ENCODE data around the gene KDM1A. TPM values are rescaled to one million over a fixed set of nuclear protein-coding genes. Genes with fewer than 3 reads are reported as not detected.

The KDM1A gene
- total RNA-seq, 1 experiment from 2014 or later, result 116 TPM

DNA sequence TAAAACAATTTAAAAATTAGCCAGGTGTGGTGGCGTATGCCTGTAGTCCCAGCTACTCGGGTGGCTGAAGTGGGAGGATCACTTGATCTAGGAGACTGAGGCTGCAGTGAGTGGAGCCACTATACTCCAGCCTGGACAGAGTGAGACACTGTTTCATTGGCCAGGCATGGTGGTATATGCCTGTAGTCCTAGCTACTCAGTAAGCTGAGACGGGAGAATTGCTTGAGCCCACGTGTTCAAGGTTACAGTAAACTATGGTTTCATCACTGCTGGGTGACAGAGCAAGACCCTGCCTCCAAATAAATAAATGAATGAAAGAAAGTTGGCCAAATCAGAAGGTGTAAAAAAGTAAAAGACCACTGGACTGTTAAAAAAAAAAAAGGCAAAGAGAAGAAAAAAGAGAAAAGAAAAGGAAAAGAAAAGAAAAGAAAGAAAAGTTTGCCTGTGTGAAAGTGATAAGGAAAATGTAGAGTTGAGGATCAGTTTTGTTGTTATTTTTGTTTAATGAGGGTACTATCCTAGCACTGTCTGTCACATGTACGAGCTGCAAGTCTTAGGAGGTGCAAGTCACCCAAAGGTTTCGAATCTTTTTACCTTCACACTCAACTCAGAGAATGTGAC is 97.1 kb downstream of the KDM1A start:
- Histone ChIP-seq H3K27me3 (replicated peaks) (no peaks in the 10 kb centered on the region), H3K4me1 (replicated peaks) (peaks cover 60% of the 10 kb centered on the region), H3K36me3 (peaks cover 11% of the 10 kb centered on the region; the same call in 1 of the 2 replicates), H3K4me3 (no peak overlapping the region), H3K9me3 (replicated peaks) (no peaks in the 10 kb centered on the region), H3K27ac (no peak overlapping the region)
- no peak for DNase-seq (ENCODE audit: low read depth in 1 of 2, low spot score in 2 of 2)

DNA sequence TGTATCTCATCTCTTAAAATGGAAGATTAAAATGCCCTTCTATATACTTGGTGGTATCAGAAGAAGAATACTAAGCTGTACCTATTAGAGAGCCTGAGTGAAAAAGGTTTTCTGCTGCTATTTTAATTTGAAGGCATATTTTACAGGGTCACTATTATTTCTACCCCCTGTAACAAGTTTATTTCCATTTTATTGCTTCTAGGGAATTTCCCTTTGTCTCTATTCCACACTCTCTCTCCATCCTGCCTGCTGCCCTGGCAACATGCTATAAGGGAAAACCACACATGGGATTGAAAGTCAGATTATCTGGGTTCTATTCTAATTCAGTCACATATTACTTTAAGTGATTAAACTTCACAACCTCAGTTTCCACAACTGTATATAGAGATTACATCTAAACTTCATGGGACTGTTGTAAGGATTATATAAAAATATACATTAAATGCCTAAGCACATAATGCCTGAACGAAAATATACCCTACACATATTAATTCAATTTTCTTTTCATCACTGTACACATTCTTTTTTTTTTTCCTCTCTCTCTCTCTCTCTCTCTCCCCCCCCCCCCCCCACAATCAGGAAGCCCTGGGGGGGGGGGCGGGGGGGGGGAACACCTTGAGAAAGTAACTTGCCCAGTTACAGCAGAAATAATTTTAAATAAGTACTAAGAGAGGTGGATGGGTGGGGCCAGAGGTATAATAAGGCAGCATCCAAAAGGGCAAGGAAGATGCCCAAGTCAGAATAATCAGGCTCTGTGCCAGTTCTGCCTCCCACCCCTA is 97.8 kb downstream of the KDM1A start:
- no peak overlapping the region for H3K27ac ChIP-seq
- H3K9me3 ChIP-seq (replicated peaks), result no peaks in the 10 kb centered on the region
- peaks cover 10% of the 10 kb centered on the region; the same call in 1 of the 2 replicates for H3K36me3 ChIP-seq
- no peak overlapping the region for H3K4me3 ChIP-seq
- no peak for DNase-seq (ENCODE audit: low read depth in 1 of 2, low spot score in 2 of 2)
- no peaks in the 10 kb centered on the region for H3K27me3 ChIP-seq (replicated peaks)
- H3K4me1 ChIP-seq (replicated peaks), result peaks cover 57% of the 10 kb centered on the region

DNA sequence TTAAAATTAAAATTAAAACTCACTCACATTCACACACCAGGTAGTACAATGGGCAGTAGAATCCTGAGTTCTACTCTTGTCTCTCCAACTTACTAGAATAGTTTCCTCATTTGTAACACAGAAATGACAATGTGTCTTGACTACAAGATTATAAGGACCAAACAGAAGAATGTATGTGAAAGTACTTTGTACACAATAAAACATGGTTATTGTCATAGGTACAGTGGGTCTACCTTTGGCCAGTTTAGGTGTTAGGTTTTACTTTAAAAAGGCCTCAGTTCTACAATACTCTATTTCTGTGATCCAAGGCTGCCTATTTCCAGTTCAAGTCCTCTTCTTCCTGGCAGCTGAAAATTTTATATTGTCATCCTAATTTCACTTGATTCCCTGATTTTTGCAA is 99.1 kb downstream of the KDM1A start:
- peaks cover 53% of the 10 kb centered on the region for H3K4me1 ChIP-seq (replicated peaks)
- H3K36me3 ChIP-seq, result 0 out of 2 replicates have a peak, but pooled peaks cover 3% of the 10 kb centered on the region
- DNase-seq (ENCODE audit: low read depth in 1 of 2, low spot score in 2 of 2), result no peak

DNA sequence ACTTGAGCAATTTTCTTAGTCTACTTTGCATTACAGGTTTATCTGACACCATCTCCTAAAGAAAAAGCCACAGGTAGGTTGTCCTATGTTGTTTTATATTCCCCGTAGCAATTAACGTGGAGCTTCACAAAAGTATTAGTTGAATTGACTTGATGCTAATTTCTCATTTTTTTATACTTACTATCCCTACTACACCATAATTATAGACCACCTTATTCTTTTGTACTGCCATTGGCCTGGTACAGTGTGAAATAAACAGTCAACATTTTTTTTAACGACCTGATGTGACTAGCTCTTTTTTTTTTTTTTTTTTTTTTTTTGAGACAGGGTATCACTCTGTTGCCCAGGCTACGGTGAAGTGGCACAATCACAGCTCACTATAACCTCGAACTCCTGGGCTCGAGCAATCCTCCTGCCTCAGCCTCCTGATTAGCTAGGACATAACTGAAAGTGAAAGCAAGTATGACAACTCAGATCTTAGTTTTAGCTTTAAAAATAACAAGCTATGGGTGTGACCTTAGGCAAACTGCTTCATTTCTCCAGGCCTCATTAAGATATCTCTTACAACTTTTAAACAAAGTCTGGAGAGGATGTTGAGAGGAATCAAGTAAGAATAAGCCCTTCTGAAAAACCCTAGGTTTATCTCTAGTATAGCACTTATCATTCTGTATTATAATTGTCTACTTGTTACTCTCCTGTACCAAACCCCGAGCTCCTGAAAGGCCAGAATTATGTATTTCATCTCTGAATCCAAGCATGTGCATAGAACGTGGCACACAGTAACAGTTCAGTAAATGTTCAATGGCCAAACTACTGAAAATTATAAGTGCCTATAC is 99.9 kb downstream of the KDM1A start:
- DNase-seq (ENCODE audit: low read depth in 1 of 2, low spot score in 2 of 2), result no peak
- peaks cover 53% of the 10 kb centered on the region for H3K4me1 ChIP-seq (replicated peaks)
- H3K27ac ChIP-seq, result no peak overlapping the region
- no peaks in the 10 kb centered on the region for H3K9me3 ChIP-seq (replicated peaks)
- H3K4me3 ChIP-seq, result no peak overlapping the region
- no peaks in the 10 kb centered on the region for H3K27me3 ChIP-seq (replicated peaks)
- 0 out of 2 replicates have a peak, but pooled peaks cover 3% of the 10 kb centered on the region for H3K36me3 ChIP-seq

More for the DNA sequence above, 99.1 kb downstream of the KDM1A start:
- no peaks in the 10 kb centered on the region for H3K27me3 ChIP-seq (replicated peaks)
- no peaks in the 10 kb centered on the region for H3K9me3 ChIP-seq (replicated peaks)
- H3K27ac ChIP-seq, result no peak overlapping the region
- no peak overlapping the region for H3K4me3 ChIP-seq

DNA sequence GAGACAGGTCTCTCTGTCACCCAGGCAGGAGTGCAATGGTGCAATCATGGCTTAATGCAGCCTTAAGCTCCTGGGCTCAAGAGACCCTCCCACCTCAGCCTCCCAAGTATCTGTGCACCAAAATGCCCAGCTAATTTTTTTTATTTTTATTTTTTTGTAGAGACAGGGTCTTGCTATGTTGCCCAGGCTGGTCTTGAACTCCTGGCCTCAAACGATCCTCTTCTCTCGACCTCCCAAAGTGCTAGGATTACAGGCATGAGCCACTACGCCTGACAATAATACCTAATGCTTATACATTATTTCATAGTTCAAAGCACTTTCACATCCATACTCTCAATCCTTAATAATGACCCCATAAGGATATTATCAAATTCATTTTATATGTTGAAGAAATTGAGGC is 101.1 kb downstream of the KDM1A start:
- 0 out of 2 replicates have a peak, but pooled peaks cover 3% of the 10 kb centered on the region for H3K36me3 ChIP-seq
- peaks cover 47% of the 10 kb centered on the region for H3K4me1 ChIP-seq (replicated peaks)
- H3K27me3 ChIP-seq (replicated peaks), result no peaks in the 10 kb centered on the region
- H3K4me3 ChIP-seq, result no peak overlapping the region
- H3K9me3 ChIP-seq (replicated peaks), result no peaks in the 10 kb centered on the region
- no peak overlapping the region for H3K27ac ChIP-seq
- no peak for DNase-seq (ENCODE audit: low read depth in 1 of 2, low spot score in 2 of 2)

GRCh38 chr1:23122023-23122748 is 102.9 kb downstream of the KDM1A start:
- Histone ChIP-seq H3K9me3 (replicated peaks) (no peaks in the 10 kb centered on the region), H3K27me3 (replicated peaks) (no peaks in the 10 kb centered on the region), H3K4me3 (no peak overlapping the region), H3K27ac (no peak overlapping the region), H3K4me1 (replicated peaks) (peaks cover 47% of the 10 kb centered on the region), H3K36me3 (0 out of 2 replicates have a peak, but pooled peaks cover 3% of the 10 kb centered on the region)
- no peak for DNase-seq (ENCODE audit: low read depth in 1 of 2, low spot score in 2 of 2)

- no peak overlapping the region for H3K27ac ChIP-seq
- H3K9me3 ChIP-seq (replicated peaks), result no peaks in the 10 kb centered on the region
- H3K4me1 ChIP-seq (replicated peaks), result peaks cover 48% of the 10 kb centered on the region
- no peaks in the 10 kb centered on the region for H3K27me3 ChIP-seq (replicated peaks)
- 0 out of 2 replicates have a peak, but pooled peaks cover 3% of the 10 kb centered on the region for H3K36me3 ChIP-seq
- DNase-seq (ENCODE audit: low read depth in 1 of 2, low spot score in 2 of 2), result no peak
- no peak overlapping the region for H3K4me3 ChIP-seq
Measured at GRCh38 chr1:23122796-23123195, 103.5 kb downstream of the KDM1A start.

- Histone ChIP-seq H3K36me3 (no peaks in the 10 kb centered on the region), H3K27ac (no peak overlapping the region), H3K9me3 (replicated peaks) (no peaks in the 10 kb centered on the region), H3K4me1 (replicated peaks) (peaks cover 46% of the 10 kb centered on the region), H3K27me3 (replicated peaks) (no peaks in the 10 kb centered on the region), H3K4me3 (no peak overlapping the region)
- DNase-seq (ENCODE audit: low read depth in 1 of 2, low spot score in 2 of 2), result no peak
Measured at GRCh38 chr1:23123528-23123927, 104.3 kb downstream of the KDM1A start.

DNA sequence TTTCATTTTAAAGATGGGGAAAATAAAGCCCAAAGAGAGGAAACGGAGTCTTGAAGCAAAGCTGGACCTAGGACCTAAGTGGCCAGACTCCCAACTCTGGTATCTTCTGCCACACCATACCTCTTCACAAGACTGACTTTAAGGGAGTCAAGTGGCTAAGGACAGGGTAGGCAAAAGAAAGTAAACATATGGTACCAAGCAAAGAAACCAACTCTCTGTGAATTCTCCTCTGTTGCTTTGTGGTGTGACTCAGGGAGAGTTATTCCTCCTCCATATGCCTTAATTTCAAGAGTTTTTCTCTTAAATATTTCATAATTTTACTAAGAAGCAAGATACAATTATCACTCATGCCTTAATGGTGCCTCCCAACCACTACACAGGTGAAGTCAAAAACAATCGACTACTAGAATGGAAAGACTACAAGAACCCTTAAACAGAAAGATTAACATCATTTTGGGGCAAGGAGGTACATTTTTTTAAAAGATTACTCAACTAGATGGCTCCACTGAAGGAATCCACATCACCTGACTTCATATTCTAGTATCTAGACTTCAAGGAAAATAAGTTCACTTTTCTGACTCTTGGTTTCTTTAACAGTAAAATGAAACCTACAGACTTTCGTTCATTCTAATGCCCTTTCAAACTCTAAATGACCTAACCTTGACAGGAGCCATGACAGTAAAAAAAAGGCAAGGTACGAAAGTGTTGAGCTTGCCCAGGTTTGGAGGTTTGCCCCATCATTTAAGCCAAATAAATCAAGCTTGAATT is 105.2 kb downstream of the KDM1A start:
- no peak overlapping the region for H3K27ac ChIP-seq
- no peak overlapping the region for H3K4me3 ChIP-seq
- no peak for DNase-seq (ENCODE audit: low read depth in 1 of 2, low spot score in 2 of 2)
- peaks cover 6% of the 10 kb centered on the region for H3K36me3 ChIP-seq
- no peaks in the 10 kb centered on the region for H3K9me3 ChIP-seq (replicated peaks)
- no peaks in the 10 kb centered on the region for H3K27me3 ChIP-seq (replicated peaks)
- H3K4me1 ChIP-seq (replicated peaks), result peaks cover 38% of the 10 kb centered on the region

- Histone ChIP-seq H3K36me3 (peaks cover 6% of the 10 kb centered on the region), H3K27me3 (replicated peaks) (no peaks in the 10 kb centered on the region), H3K27ac (no peak overlapping the region), H3K4me3 (no peak overlapping the region), H3K4me1 (replicated peaks) (peaks cover 41% of the 10 kb centered on the region), H3K9me3 (replicated peaks) (no peaks in the 10 kb centered on the region)
- DNase-seq (ENCODE audit: low read depth in 1 of 2, low spot score in 2 of 2), result no peak
Measured at GRCh38 chr1:23125489-23125888, 106.2 kb downstream of the KDM1A start.

DNA sequence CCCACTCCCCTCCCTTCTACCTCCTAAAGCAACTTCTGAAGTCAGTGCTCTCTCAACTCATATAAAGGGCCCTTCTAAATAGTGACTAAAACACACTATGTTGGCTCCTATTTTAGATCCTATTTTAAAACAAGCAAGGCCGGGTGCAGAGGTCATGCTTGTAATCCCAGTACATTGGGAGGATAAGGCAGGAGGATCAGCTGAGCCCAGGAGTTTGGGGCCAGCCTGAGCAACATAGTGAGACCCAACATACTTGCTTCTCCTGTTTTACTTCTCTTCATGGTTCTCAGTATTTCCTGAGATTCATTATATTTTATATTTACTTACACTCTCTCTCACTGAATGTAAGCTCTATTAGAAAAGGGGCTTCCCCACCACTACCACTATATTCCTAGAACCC is 106.9 kb downstream of the KDM1A start:
- peaks cover 45% of the 10 kb centered on the region for H3K4me1 ChIP-seq (replicated peaks)
- no peak overlapping the region for H3K4me3 ChIP-seq
- no peaks in the 10 kb centered on the region for H3K27me3 ChIP-seq (replicated peaks)
- H3K36me3 ChIP-seq, result peaks cover 6% of the 10 kb centered on the region
- no peaks in the 10 kb centered on the region for H3K9me3 ChIP-seq (replicated peaks)
- no peak for DNase-seq (ENCODE audit: low read depth in 1 of 2, low spot score in 2 of 2)
- no peak overlapping the region for H3K27ac ChIP-seq

DNA sequence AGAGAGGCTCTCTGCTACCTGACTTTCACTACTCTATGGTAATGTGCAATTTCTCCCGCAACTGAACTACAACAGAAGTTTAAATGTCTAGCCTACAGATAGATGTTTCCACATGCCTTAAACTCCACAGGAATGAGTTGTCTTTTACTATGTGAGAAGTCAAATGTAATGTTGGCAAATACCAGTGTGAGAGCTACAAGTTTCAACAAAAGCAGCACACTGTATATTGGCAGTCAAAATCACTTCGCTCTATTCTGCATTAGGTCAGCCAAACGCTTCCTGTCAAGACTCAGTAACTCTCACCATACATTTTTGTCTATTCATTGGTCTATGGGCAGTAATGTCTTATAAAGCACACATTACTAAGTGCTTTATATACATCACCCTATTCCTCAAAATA is 107.5 kb downstream of the KDM1A start:
- Histone ChIP-seq H3K4me1 (replicated peaks) (peaks cover 48% of the 10 kb centered on the region), H3K36me3 (peaks cover 6% of the 10 kb centered on the region), H3K9me3 (replicated peaks) (no peaks in the 10 kb centered on the region), H3K27ac (no peak overlapping the region), H3K4me3 (no peak overlapping the region), H3K27me3 (replicated peaks) (no peaks in the 10 kb centered on the region)
- DNase-seq (ENCODE audit: low read depth in 1 of 2, low spot score in 2 of 2), result no peak

- no peak overlapping the region for H3K27ac ChIP-seq
- no peak overlapping the region for H3K4me3 ChIP-seq
- H3K27me3 ChIP-seq (replicated peaks), result no peaks in the 10 kb centered on the region
- DNase-seq (ENCODE audit: low read depth in 1 of 2, low spot score in 2 of 2), result no peak
- H3K9me3 ChIP-seq (replicated peaks), result no peaks in the 10 kb centered on the region
- H3K4me1 ChIP-seq (replicated peaks), result peaks cover 36% of the 10 kb centered on the region
- peaks cover 10% of the 10 kb centered on the region for H3K36me3 ChIP-seq
Measured at GRCh38 chr1:23129846-23130245, 110.6 kb downstream of the KDM1A start.
